Measurements from ENCODE around the gene HAPSTR1.

Gene HAPSTR1

GRCh38 chr16:9124908-9125584 is 33.6 kb downstream of the HAPSTR1 start:
- no peak for DNase-seq

- DNase-seq: no peak
Measured at GRCh38 chr16:9125658-9126505, 34.4 kb downstream of the HAPSTR1 start.

GRCh38 chr16:9126609-9127008 is 35.2 kb downstream of the HAPSTR1 start:
- no peak for DNase-seq

- no peak for DNase-seq
Measured at GRCh38 chr16:9128346-9129342, 37.2 kb downstream of the HAPSTR1 start.

- DNase-seq: no peak
Measured at GRCh38 chr16:9134306-9134705, 42.9 kb downstream of the HAPSTR1 start.

GRCh38 chr16:9134739-9135138 is 43.3 kb downstream of the HAPSTR1 start:
- peak; percentile 54 for DNase-seq

GRCh38 chr16:9135797-9136196 is 44.4 kb downstream of the HAPSTR1 start:
- no peak for DNase-seq

GRCh38 chr16:9136596-9136995 is 45.2 kb downstream of the HAPSTR1 start:
- no peak for DNase-seq

- DNase-seq: no peak
Measured at GRCh38 chr16:9138021-9138680, 46.7 kb downstream of the HAPSTR1 start.

- no peak for DNase-seq
Measured at GRCh38 chr16:9138731-9139501, 47.5 kb downstream of the HAPSTR1 start.

GRCh38 chr16:9139965-9140364 is 48.5 kb downstream of the HAPSTR1 start:
- no peak for DNase-seq

All from 8988T (cell line).